Measurements from ENCODE around the gene MAEL.

DNA sequence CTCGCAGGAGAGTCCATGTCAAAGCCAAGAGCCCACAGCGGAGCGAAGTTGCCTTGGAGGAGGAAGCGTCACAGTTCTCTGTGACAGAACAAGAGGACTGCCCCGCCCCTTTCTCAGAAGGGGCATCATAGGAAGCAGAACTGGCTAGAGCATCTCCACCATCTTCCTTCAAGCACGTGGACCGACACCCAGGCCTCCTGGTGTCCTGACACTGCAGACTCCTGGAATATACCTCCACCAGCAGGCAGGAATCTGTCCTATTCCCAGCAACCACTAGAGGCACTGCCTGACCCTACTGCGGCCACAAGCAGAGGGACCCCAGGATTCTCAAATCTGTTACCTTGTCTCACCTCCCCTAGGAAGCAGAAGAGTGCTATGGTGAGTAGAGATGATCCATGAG is 63.3 kb downstream of the MAEL start:
- no peak for TF ChIP-seq EZH2phosphoT487 (IDR thresholded peaks at IDR 0.05; ENCODE audit: low read depth, severe bottlenecking, unreplicated experiment)
- TF ChIP-seq, protein P1, sequence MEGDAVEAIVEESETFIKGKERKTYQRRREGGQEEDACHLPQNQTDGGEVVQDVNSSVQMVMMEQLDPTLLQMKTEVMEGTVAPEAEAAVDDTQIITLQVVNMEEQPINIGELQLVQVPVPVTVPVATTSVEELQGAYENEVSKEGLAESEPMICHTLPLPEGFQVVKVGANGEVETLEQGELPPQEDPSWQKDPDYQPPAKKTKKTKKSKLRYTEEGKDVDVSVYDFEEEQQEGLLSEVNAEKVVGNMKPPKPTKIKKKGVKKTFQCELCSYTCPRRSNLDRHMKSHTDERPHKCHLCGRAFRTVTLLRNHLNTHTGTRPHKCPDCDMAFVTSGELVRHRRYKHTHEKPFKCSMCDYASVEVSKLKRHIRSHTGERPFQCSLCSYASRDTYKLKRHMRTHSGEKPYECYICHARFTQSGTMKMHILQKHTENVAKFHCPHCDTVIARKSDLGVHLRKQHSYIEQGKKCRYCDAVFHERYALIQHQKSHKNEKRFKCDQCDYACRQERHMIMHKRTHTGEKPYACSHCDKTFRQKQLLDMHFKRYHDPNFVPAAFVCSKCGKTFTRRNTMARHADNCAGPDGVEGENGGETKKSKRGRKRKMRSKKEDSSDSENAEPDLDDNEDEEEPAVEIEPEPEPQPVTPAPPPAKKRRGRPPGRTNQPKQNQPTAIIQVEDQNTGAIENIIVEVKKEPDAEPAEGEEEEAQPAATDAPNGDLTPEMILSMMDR (IDR thresholded peaks at IDR 0.05; ENCODE audit: poor library complexity): peak; percentile 40
- TF ChIP-seq EZH2 (IDR thresholded peaks at IDR 0.05; ENCODE audit: borderline replicate concordance): no peak
